ENCODE data around the gene COX8C.

Gene COX8C

GRCh38 chr14:93346926-93347721 is at the start of gene COX8C:
TSS of gene COX8C (plus strand) at chr14:93347182. CDS start at chr14:93347269, 87 bp downstream.
- FAIRE-seq = no peak

GRCh38 chr14:93299416-93299815 is 47.6 kb upstream of the COX8C start:
- FAIRE-seq = no peak

- FAIRE-seq = no peak
Measured at GRCh38 chr14:93299866-93300265, 47.1 kb upstream of the COX8C start.

- FAIRE-seq = no peak
Measured at GRCh38 chr14:93301821-93302447, 45.0 kb upstream of the COX8C start.

- FAIRE-seq = no peak
Measured at GRCh38 chr14:93302688-93303581, 44.0 kb upstream of the COX8C start.

GRCh38 chr14:93303659-93304058 is 43.3 kb upstream of the COX8C start:
- no peak for FAIRE-seq

- FAIRE-seq = no peak
Measured at GRCh38 chr14:93304771-93305170, 42.2 kb upstream of the COX8C start.

GRCh38 chr14:93305725-93306418 is 41.1 kb upstream of the COX8C start:
- FAIRE-seq = no peak

- peak; percentile 38 for FAIRE-seq
Measured at GRCh38 chr14:93306812-93307211, 40.2 kb upstream of the COX8C start.

GRCh38 chr14:93308686-93309345 is 38.2 kb upstream of the COX8C start:
- FAIRE-seq = no peak

- FAIRE-seq = no peak
Measured at GRCh38 chr14:93309427-93309966, 37.5 kb upstream of the COX8C start.

GRCh38 chr14:93311082-93311481 is 35.9 kb upstream of the COX8C start:
- FAIRE-seq = no peak

- no peak for FAIRE-seq
Measured at GRCh38 chr14:93315575-93315974, 31.4 kb upstream of the COX8C start.

- FAIRE-seq = no peak
Measured at GRCh38 chr14:93316716-93317115, 30.3 kb upstream of the COX8C start.

GRCh38 chr14:93317210-93317874 is 29.6 kb upstream of the COX8C start:
- no peak for FAIRE-seq

GRCh38 chr14:93317875-93318807 is 28.8 kb upstream of the COX8C start:
- no peak for FAIRE-seq

GRCh38 chr14:93318927-93319326 is 28.1 kb upstream of the COX8C start:
- FAIRE-seq = no peak

GRCh38 chr14:93319494-93319893 is 27.5 kb upstream of the COX8C start:
- no peak for FAIRE-seq

- no peak for FAIRE-seq
Measured at GRCh38 chr14:93319958-93320357, 27.0 kb upstream of the COX8C start.

- no peak for FAIRE-seq
Measured at GRCh38 chr14:93320489-93320888, 26.5 kb upstream of the COX8C start.
